Measurements from ENCODE around the gene FCHSD1.

The FCHSD1 gene

DNA sequence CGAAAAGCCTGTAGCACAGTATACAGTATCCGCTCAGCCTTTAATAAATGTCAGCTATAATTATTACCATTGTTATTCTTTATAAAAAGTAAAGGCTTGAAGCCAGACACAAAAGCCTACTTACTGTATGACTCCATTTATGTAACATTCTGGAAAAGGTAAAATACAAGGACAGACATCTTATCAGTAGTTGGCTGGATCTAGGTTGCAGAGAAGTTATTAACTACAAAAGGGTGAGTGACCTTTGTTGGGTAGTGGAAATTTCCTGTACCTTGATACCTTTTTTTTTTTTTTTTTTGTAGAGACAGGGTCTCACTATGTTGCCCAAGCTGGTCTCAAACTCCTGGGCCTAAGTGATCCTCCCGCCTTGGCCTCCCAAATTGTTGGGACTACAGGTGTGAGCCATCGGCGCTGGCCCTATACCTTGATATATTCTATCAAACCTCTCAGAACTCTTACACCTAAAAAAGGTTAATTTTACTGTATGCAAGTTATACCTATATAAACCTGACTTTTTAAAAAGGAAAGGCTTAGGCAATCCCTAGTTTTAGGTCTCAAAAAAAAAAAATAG is 20.6 kb downstream of the FCHSD1 start:
- peaks cover 55% of the 10 kb centered on the region for H3K79me2 ChIP-seq (ENCODE audit: insufficient read depth, low read length)
- H3K27me3 ChIP-seq (ENCODE audit: insufficient read depth, low read length, poor library complexity, severe bottlenecking): no peaks in the 10 kb centered on the region
- H3K36me3 ChIP-seq (ENCODE audit: insufficient read depth, low read length): peaks cover 46% of the 10 kb centered on the region; the same call in 1 of the 2 replicates
- no peaks in the 10 kb centered on the region for H3F3A ChIP-seq (ENCODE audit: low read depth)
- H4K20me1 ChIP-seq (ENCODE audit: insufficient read depth, low read length, poor library complexity, severe bottlenecking): peaks cover 26% of the 10 kb centered on the region
- H3K4me1 ChIP-seq (ENCODE audit: insufficient read depth, low read length, poor library complexity, severe bottlenecking): peaks cover 28% of the 10 kb centered on the region
- H2AFZ ChIP-seq (ENCODE audit: low read length): no peak overlapping the region
- no peak overlapping the region for H3K9ac ChIP-seq (ENCODE audit: low read depth, low read length, poor library complexity, severe bottlenecking)
- no peak overlapping the region for H3K4me3 ChIP-seq (ENCODE audit: low read length, poor library complexity, severe bottlenecking)
- H3K4me2 ChIP-seq (ENCODE audit: low read depth, low read length, poor library complexity, severe bottlenecking): peak overlapping the region; percentile 8
- H3K9me3 ChIP-seq (ENCODE audit: insufficient read depth, low read depth, low read length): no peaks in the 10 kb centered on the region
- TF ChIP-seq, protein P1, sequence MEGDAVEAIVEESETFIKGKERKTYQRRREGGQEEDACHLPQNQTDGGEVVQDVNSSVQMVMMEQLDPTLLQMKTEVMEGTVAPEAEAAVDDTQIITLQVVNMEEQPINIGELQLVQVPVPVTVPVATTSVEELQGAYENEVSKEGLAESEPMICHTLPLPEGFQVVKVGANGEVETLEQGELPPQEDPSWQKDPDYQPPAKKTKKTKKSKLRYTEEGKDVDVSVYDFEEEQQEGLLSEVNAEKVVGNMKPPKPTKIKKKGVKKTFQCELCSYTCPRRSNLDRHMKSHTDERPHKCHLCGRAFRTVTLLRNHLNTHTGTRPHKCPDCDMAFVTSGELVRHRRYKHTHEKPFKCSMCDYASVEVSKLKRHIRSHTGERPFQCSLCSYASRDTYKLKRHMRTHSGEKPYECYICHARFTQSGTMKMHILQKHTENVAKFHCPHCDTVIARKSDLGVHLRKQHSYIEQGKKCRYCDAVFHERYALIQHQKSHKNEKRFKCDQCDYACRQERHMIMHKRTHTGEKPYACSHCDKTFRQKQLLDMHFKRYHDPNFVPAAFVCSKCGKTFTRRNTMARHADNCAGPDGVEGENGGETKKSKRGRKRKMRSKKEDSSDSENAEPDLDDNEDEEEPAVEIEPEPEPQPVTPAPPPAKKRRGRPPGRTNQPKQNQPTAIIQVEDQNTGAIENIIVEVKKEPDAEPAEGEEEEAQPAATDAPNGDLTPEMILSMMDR (conservative IDR thresholded peaks at IDR 0.05; ENCODE audit: low read length): no peak
- no peak for TF ChIP-seq EZH2phosphoT487 (IDR thresholded peaks at IDR 0.05; ENCODE audit: borderline replicate concordance)
- H3K9me2 ChIP-seq (replicated peaks; ENCODE audit: low read depth, low read length): no peaks in the 10 kb centered on the region

DNA sequence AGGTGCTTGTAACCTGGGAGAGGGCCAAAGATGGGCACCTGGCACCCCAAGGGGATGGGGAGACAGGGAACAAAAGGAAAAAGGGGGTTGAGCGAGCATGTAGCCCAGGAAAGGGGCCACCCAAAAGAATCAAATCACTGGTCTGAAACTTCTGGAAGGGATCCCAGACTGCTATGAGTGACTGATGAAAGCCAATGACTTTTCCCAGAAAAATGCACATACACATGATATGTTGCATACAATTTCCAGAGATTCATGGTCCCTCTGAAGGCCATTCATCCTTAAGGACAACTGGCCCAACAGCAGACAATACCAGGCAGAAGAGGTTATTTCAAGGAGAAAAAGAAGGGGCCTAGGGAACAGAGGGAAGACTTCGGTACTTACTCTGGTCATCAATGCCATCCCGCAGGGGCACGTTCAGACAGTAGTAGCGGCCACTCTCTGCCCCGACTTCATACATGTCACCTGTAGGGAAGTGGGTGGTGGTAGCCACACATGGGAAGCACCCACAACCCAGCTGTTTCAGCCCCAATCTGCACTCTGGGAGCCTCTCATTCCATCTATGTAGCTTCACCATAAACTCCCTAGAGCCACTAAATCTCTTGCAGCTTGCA is 22.9 kb downstream of the FCHSD1 start:
- no peak overlapping the region for H2AFZ ChIP-seq (ENCODE audit: low read length)
- H3K79me2 ChIP-seq (ENCODE audit: insufficient read depth, low read length): peaks cover 33% of the 10 kb centered on the region; the same call in 1 of the 2 replicates
- TF ChIP-seq, protein P1 (conservative IDR thresholded peaks at IDR 0.05; ENCODE audit: low read length): no peak
- no peak for TF ChIP-seq EZH2phosphoT487 (IDR thresholded peaks at IDR 0.05; ENCODE audit: borderline replicate concordance)
- H3K9ac ChIP-seq (ENCODE audit: low read depth, low read length, poor library complexity, severe bottlenecking): no peak overlapping the region
- no peaks in the 10 kb centered on the region for H3K27me3 ChIP-seq (ENCODE audit: insufficient read depth, low read length, poor library complexity, severe bottlenecking)
- no peak overlapping the region for H3K4me2 ChIP-seq (ENCODE audit: low read depth, low read length, poor library complexity, severe bottlenecking)
- H3K4me1 ChIP-seq (ENCODE audit: insufficient read depth, low read length, poor library complexity, severe bottlenecking): peaks cover 14% of the 10 kb centered on the region
- peaks cover 11% of the 10 kb centered on the region for H4K20me1 ChIP-seq (ENCODE audit: insufficient read depth, low read length, poor library complexity, severe bottlenecking)
- H3K4me3 ChIP-seq (ENCODE audit: low read length, poor library complexity, severe bottlenecking): no peak overlapping the region
- H3F3A ChIP-seq (ENCODE audit: low read depth): no peaks in the 10 kb centered on the region
- peaks cover 59% of the 10 kb centered on the region; the same call in 1 of the 2 replicates for H3K36me3 ChIP-seq (ENCODE audit: insufficient read depth, low read length)
- no peaks in the 10 kb centered on the region for H3K9me3 ChIP-seq (ENCODE audit: insufficient read depth, low read depth, low read length)
- no peaks in the 10 kb centered on the region for H3K9me2 ChIP-seq (replicated peaks; ENCODE audit: low read depth, low read length)

DNA sequence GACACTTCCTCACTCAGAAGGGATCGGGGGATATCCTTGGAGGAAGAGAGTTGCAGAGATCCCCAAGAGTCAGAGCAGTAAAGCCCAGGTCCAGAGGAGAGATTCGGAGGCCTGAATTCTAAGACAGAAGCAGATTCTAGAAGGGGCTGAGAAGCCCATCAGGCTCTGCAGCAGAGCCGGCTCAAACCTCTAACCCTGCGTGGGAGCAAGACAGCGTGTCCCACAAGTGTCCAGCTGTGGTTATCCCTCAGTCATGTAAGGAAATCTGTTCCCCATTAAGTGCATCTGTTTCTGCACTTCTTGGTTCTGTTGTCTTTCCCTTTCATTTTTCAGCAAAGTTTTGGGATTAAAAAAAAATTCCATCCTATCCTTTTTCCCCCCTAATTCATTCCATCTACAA is 27.6 kb downstream of the FCHSD1 start:
- peaks cover 8% of the 10 kb centered on the region for H3K4me1 ChIP-seq (ENCODE audit: insufficient read depth, low read length, poor library complexity, severe bottlenecking)
- no peaks in the 10 kb centered on the region for H3K9me3 ChIP-seq (ENCODE audit: insufficient read depth, low read depth, low read length)
- H3K27me3 ChIP-seq (ENCODE audit: insufficient read depth, low read length, poor library complexity, severe bottlenecking): no peaks in the 10 kb centered on the region
- H3F3A ChIP-seq (ENCODE audit: low read depth): no peaks in the 10 kb centered on the region
- H3K79me2 ChIP-seq (ENCODE audit: insufficient read depth, low read length): peaks cover 1% of the 10 kb centered on the region; the same call in 1 of the 2 replicates
- peaks cover under 1% of the 10 kb centered on the region for H4K20me1 ChIP-seq (ENCODE audit: insufficient read depth, low read length, poor library complexity, severe bottlenecking)
- TF ChIP-seq, protein P1 (conservative IDR thresholded peaks at IDR 0.05; ENCODE audit: low read length): no peak
- TF ChIP-seq EZH2phosphoT487 (IDR thresholded peaks at IDR 0.05; ENCODE audit: borderline replicate concordance): no peak
- no peak overlapping the region for H2AFZ ChIP-seq (ENCODE audit: low read length)
- H3K36me3 ChIP-seq (ENCODE audit: insufficient read depth, low read length): peaks cover 67% of the 10 kb centered on the region; the same call in 1 of the 2 replicates
- no peak overlapping the region for H3K4me3 ChIP-seq (ENCODE audit: low read length, poor library complexity, severe bottlenecking)
- no peaks in the 10 kb centered on the region for H3K9me2 ChIP-seq (replicated peaks; ENCODE audit: low read depth, low read length)
- peak overlapping the region; percentile 1 for H3K4me2 ChIP-seq (ENCODE audit: low read depth, low read length, poor library complexity, severe bottlenecking)
- no peak overlapping the region for H3K9ac ChIP-seq (ENCODE audit: low read depth, low read length, poor library complexity, severe bottlenecking)

Data from Loucy (cell line).